Measurements from ENCODE around the gene SCN1A. TPM values are rescaled to one million over a fixed set of nuclear protein-coding genes. Genes with fewer than 3 reads are reported as not detected.

The SCN1A gene
- total RNA-seq, 6 donors from 2014 or later, result 11.5 to 42.2 (median 17.6) TPM

GRCh38 chr2:165950438-165950837, 177.4 kb downstream of the SCN1A start:
- 91 to 98% methylated on average over 3 of the region's 3 CpGs for WGBS, 2 donors
- peaks cover 21 to 32% (median 28%) of the 10 kb centered on the region in 4 donors for H3K4me1 ChIP-seq
- H3K9me3 ChIP-seq, result no peaks in the 10 kb centered on the region
- no peak overlapping the region for H3K27ac ChIP-seq
- H3K36me3 ChIP-seq, result peaks cover 0 to 20% (median 4%) of the 10 kb centered on the region in 4 donors
- ATAC-seq (ENCODE audit: low FRiP score in 2 of 2) (no peak), DNase-seq (no peak)
- H3K4me3 ChIP-seq, result no peak overlapping the region
- no peaks in the 10 kb centered on the region for H3K27me3 ChIP-seq
- TF ChIP-seq EP300 (IDR thresholded peaks at IDR 0.05) (no peak), CTCF (IDR thresholded peaks at IDR 0.05) (no peak), POLR2A (IDR thresholded peaks at IDR 0.05) (no peak), POLR2AphosphoS5 (IDR thresholded peaks at IDR 0.05) (no peak)

- no peaks in the 10 kb centered on the region for H3K27me3 ChIP-seq
- DNase-seq (no peak), ATAC-seq (ENCODE audit: low FRiP score in 2 of 2) (no peak)
- no peak overlapping the region for H3K4me3 ChIP-seq
- no peaks in the 10 kb centered on the region for H3K4me1 ChIP-seq
- H3K9me3 ChIP-seq, result no peaks in the 10 kb centered on the region
- no peak overlapping the region for H3K27ac ChIP-seq
- WGBS, 2 donors, result 96 to 98% methylated on average over 1 of the region's 1 CpG
- H3K36me3 ChIP-seq, result peaks cover 8 to 66% (median 20%) of the 10 kb centered on the region in 4 donors
- TF ChIP-seq EP300 (IDR thresholded peaks at IDR 0.05) (no peak), CTCF (IDR thresholded peaks at IDR 0.05) (no peak), POLR2A (IDR thresholded peaks at IDR 0.05) (no peak), POLR2AphosphoS5 (IDR thresholded peaks at IDR 0.05) (no peak)
Observed at GRCh38 chr2:165941827-165942226, 186.0 kb downstream of the SCN1A start.

- ATAC-seq (ENCODE audit: low FRiP score in 2 of 2), result no peak
- no peak overlapping the region for H3K4me3 ChIP-seq
- 89 to 96% methylated on average over 1 of the region's 1 CpG for WGBS, 2 donors
- no peak for TF ChIP-seq CTCF (IDR thresholded peaks at IDR 0.05)
- no peak for TF ChIP-seq POLR2AphosphoS5 (IDR thresholded peaks at IDR 0.05)
- no peak for TF ChIP-seq EP300 (IDR thresholded peaks at IDR 0.05)
- no peak for TF ChIP-seq POLR2A (IDR thresholded peaks at IDR 0.05)
- peaks cover 6 to 79% (median 18%) of the 10 kb centered on the region in 4 donors for H3K36me3 ChIP-seq
- no peaks in the 10 kb centered on the region for H3K9me3 ChIP-seq
- no peak overlapping the region for H3K27ac ChIP-seq
- no peaks in the 10 kb centered on the region for H3K4me1 ChIP-seq
- no peaks in the 10 kb centered on the region for H3K27me3 ChIP-seq
- DNase-seq, result no peak
Observed at GRCh38 chr2:165938237-165938636, 189.6 kb downstream of the SCN1A start.

Small RNA genes within 50 kb of the gene (small RNA-seq; reads per million reads assigned to genes)
- gene RF00019, result 0 reads per million in 4 donors

Other genes with a start within 250 kb of the SCN1A start
- 100 to 1,000 TPM in 1 of 6 donors, 10 to 100 TPM in 5; 14.6 to 150 (median 36.5) TPM for gene TTC21B, start 174.2 kb downstream of the SCN1A start, total RNA-seq
- 10 to 100 TPM in 3 of 6 donors, 1 to 10 TPM in 3; 5.8 to 24.1 (median 9.8) TPM for gene SCN9A, start 247.9 kb upstream of the SCN1A start, total RNA-seq

Measured in upper lobe of left lung (tissue), 6 donors.